Right cardiac atrium (tissue), 5 donors: ENCODE data around the gene SCRN3. TPM values are rescaled to one million over a fixed set of nuclear protein-coding genes. Genes with fewer than 3 reads are reported as not detected.
A peak's percentile ranks its signal among the peaks of the same experiment; 100 is the strongest.
"Not testable (repeated sequence)": the region's sequence is repeated elsewhere in the genome, so short reads cannot be mapped to it uniquely, and the experiment has no call there.

Experiments
- ATAC-seq, 2 donors: fragments of 200-7000 bp; cut with Tn5 transposase; one replicate each; pipeline versions ENCODE4 v1.8.0 to v1.9.1; 2020; ENCODE audit warnings: moderate library complexity in 2 of 2, mild to moderate bottlenecking in 1 of 2
- DNase-seq, 3 donors: peaks; one replicate each; pipeline ENCODE4 v3.0.0-alpha.2; 2020
- H3K27ac ChIP-seq: one replicate; pipeline ENCODE4 v1.5.1; 2013; ENCODE audit warnings: mild to moderate bottlenecking, low read length, control low read depth, moderate library complexity
- H3K27me3 ChIP-seq: one replicate; pipeline ENCODE4 v1.6.1; 2013; ENCODE audit not compliant: control insufficient read depth, insufficient read depth
- H3K4me1 ChIP-seq: one replicate; pipeline ENCODE4 v1.6.1; 2013; ENCODE audit warnings: low read length; ENCODE audit not compliant: control insufficient read depth, insufficient read depth
- H3K4me3 ChIP-seq: one replicate; pipeline ENCODE4 v1.5.1; 2013; ENCODE audit warnings: low read length, control low read depth
- H3K9me3 ChIP-seq: one replicate; pipeline ENCODE4 v1.6.1; 2013; ENCODE audit warnings: low read length; ENCODE audit not compliant: control insufficient read depth
- WGBS: extraction: QIAGEN DNeasy Blood & Tissue Kit; methylation state at CpG from one replicate; pipeline ENCODE4 v1.1.7; 2013; 5-methylcytosine and 5-hydroxymethylcytosine counted together
- intact Hi-C, 4 donors: fragments of 100-400 bp; cut with DNase I; formaldehyde crosslinking; loops; one replicate each; pipeline versions ENCODE4 v1.11.0 to v1.14.0; 2022 to 2023
- polyA plus RNA-seq: library from polyadenylated mRNA; stranded (reverse); fragments of 200-250 nt; gene quantifications from one replicate; pipeline ENCODE4 v1.2.3, GENCODE V29; 2013
- total RNA-seq, 4 donors: library from RNA; stranded (reverse); fragmentation: NEBNext Ultra II Directional; extraction: Animal tissue kit (Norgen Biotek cat#: 25700); gene quantifications; one replicate each; pipeline ENCODE4 v1.2.1, GENCODE V29; 2021
- donor health status: healthy with polysubstance abuse.
- donor health status: DM: no; HTN: yes; CAD: no.
- donor health status: DM: no; HTN: no; CAD: no.
- donor health status: DM: no; HTN: yes; CAD: no; lungs with severe emphysema.
- donor health status: DM: yes; HTN: yes; CAD: no.

The SCRN3 gene
- total and polyA plus RNA-seq, 5 donors, result 16.8 to 35.6 (median 34.3) TPM

- intact Hi-C loops, result no loop called here
- WGBS, result 90% methylated on average over 1 of the region's 1 CpG
These were observed 26.8 kb upstream of the SCRN3 start for GRCh38 chr2:174368691-174369090.

GRCh38 chr2:174376967-174377366 lies 18.6 kb upstream of the SCRN3 start:
- H3K9me3 ChIP-seq, result no peaks in the 10 kb centered on the region
- DNase-seq, result no peak
- intact Hi-C loops, result no loop called here
- no peaks in the 10 kb centered on the region for H3K27me3 ChIP-seq
- H3K4me1 ChIP-seq, result no peaks in the 10 kb centered on the region
- no peak overlapping the region for H3K27ac ChIP-seq
- WGBS, result 80% methylated on average over 2 of the region's 2 CpGs
- no peak overlapping the region for H3K4me3 ChIP-seq
- ATAC-seq, result no peak

More at GRCh38 chr2:174368691-174369090, 26.8 kb upstream of the SCRN3 start:
- no peak overlapping the region for H3K4me3 ChIP-seq
- no peak for DNase-seq
- H3K27ac ChIP-seq, result no peak overlapping the region
- ATAC-seq, result no peak
- H3K9me3 ChIP-seq, result no peaks in the 10 kb centered on the region
- no peaks in the 10 kb centered on the region for H3K27me3 ChIP-seq
- H3K4me1 ChIP-seq, result no peaks in the 10 kb centered on the region

DNA sequence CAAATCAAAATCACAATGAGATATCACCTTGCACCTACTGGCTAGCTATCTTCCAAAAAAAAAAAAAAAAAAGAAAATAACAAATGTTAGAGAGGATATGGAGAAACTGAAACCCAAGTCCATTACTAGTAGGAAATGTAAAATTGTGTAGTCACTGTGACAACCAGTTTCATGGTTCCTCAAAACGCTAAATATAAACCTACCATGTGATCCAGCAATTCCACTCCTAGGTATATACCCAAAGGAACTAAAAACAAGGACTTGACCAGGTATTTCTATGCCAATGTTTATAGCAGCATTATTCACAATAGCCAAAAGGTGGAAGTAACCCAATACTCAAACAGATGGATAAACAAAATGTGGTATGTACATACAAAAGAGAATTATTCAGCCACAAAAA lies 11.7 kb upstream of the SCRN3 start:
- no peak for DNase-seq
- WGBS, result 76% methylated on average over 1 of the region's 1 CpG

DNA sequence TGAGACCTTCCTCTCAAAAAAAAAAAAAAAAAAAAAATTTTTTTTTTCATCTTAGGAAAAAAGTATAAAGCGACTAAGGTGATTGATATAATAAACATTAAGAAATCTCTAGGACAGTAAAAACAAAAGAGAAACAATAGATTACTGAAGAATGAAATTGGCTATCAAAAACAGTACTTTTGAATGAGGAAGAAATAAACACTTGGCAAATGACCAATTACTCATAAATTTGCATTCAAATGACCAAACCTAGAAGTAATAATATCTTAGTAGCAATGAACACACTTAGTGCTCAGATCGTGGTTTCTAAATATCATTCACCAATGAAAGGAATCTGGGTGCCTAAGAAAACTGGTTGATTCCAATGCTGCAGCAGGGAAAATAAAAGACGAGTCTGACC lies 10.3 kb upstream of the SCRN3 start:
- ATAC-seq (no peak), DNase-seq (no peak)
- no peak overlapping the region for H3K27ac ChIP-seq
- 93% methylated on average over 3 of the region's 3 CpGs for WGBS
- no peak overlapping the region for H3K4me3 ChIP-seq
- intact Hi-C loops, result no loop called here
- no peaks in the 10 kb centered on the region for H3K27me3 ChIP-seq
- H3K9me3 ChIP-seq, result no peaks in the 10 kb centered on the region
- H3K4me1 ChIP-seq, result peaks cover 2% of the 10 kb centered on the region

More for the DNA sequence above, 11.7 kb upstream of the SCRN3 start:
- Histone ChIP-seq H3K9me3 (no peaks in the 10 kb centered on the region), H3K27me3 (no peaks in the 10 kb centered on the region), H3K4me3 (no peak overlapping the region), H3K4me1 (no peaks in the 10 kb centered on the region), H3K27ac (no peak overlapping the region)
- intact Hi-C loops, result no loop called here
- ATAC-seq, result no peak

DNA sequence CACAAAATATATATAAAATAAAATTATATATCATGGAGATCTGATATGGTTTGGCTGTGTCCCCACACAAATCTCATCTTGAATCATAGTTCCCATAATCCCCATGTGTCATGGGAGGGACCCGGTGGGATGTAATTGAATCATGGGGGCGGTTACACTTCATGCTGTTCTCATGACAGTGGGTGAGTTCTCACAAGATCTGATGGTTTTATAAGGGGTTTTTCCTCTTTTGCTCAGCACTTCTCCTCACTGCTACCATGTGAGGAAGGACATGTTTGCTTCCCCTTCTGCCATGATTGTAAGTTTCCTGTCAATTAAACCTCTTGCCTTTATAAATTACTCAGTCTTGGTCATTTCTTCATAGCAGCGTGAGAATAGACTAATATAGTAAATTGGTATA lies 6.8 kb upstream of the SCRN3 start:
- H3K4me3 ChIP-seq, ATAC-seq, H3K4me1 ChIP-seq, intact Hi-C loops, H3K27ac ChIP-seq, H3K9me3 ChIP-seq, H3K27me3 ChIP-seq, DNase-seq: not testable (repeated sequence)
- 96% methylated on average over 3 of the region's 3 CpGs for WGBS

GRCh38 chr2:174389542-174389941 lies 6.0 kb upstream of the SCRN3 start:
- Histone ChIP-seq H3K4me3 (no peak overlapping the region), H3K9me3 (no peaks in the 10 kb centered on the region), H3K27ac (no peak overlapping the region), H3K4me1 (peaks cover 2% of the 10 kb centered on the region), H3K27me3 (no peaks in the 10 kb centered on the region)
- DNase-seq (no peak), ATAC-seq (no peak)
- intact Hi-C loops, result no loop called here
- WGBS, result 90% methylated on average over 6 of the region's 6 CpGs

GRCh38 chr2:174390303-174390702 lies 5.2 kb upstream of the SCRN3 start:
- ATAC-seq, H3K27me3 ChIP-seq, H3K4me1 ChIP-seq, H3K27ac ChIP-seq, intact Hi-C loops, DNase-seq, H3K9me3 ChIP-seq, H3K4me3 ChIP-seq: not testable (repeated sequence)
- 95% methylated on average over 3 of the region's 3 CpGs for WGBS

GRCh38 chr2:174392706-174393105 lies 2.8 kb upstream of the SCRN3 start:
- intact Hi-C loops, result no loop called here
- H3K27me3 ChIP-seq, result no peaks in the 10 kb centered on the region
- ATAC-seq (no peak), DNase-seq (no peak)
- H3K9me3 ChIP-seq, result no peaks in the 10 kb centered on the region
- H3K4me3 ChIP-seq, result no peak overlapping the region
- peaks cover 2% of the 10 kb centered on the region for H3K4me1 ChIP-seq
- no peak overlapping the region for H3K27ac ChIP-seq

DNA sequence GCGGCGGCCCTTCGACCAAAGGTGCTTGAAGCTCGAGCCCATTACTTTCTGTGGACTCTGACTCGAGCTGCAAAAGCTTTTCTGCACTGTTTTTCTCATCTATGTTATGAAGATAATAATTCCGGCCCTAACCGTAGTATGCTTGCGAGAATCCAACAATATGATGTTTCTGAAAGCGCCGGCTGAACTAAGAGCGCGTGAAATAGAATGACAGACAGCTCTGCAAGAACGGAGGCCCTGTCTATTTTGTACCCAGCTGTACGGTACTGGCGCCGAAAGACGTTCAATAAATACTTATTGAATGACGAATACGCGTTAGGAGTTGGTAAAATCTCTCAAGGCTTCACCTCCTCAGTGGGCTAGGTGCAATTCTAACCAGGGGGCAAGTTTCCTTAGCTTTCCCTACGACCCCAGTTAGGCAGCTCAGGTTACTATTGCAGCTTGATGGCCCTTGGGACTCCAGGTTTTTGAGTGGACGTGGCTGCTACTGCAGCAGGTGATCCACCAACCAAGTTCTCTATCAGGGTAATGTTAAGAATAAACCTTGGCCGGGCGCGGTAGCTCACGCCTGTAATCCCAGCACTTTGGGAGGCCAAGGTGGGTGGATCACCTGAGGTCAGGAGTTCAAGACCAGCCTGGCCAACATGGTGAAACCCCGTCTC lies 570 bp downstream of the SCRN3 start:
- no peak for DNase-seq

GRCh38 chr2:174397773-174398172 lies 2.2 kb downstream of the SCRN3 start:
- intact Hi-C loops, result no loop called here
- WGBS, result 81% methylated on average over 3 of the region's 3 CpGs
- H3K27ac ChIP-seq, result no peak overlapping the region
- H3K27me3 ChIP-seq, result no peaks in the 10 kb centered on the region
- DNase-seq, result no peak
- peaks cover 1% of the 10 kb centered on the region for H3K4me1 ChIP-seq
- no peak overlapping the region for H3K4me3 ChIP-seq
- H3K9me3 ChIP-seq, result no peaks in the 10 kb centered on the region
- ATAC-seq, result no peak

More for the DNA sequence above, 570 bp downstream of the SCRN3 start:
- Histone ChIP-seq H3K27ac (peak overlapping the region; percentile 1), H3K4me3 (peak overlapping the region; percentile 99), H3K27me3 (no peaks in the 10 kb centered on the region), H3K9me3 (no peaks in the 10 kb centered on the region), H3K4me1 (peaks cover 1% of the 10 kb centered on the region)
- peak; percentile 35 to 44 for ATAC-seq
- WGBS, result 14% methylated on average over 27 of the region's 27 CpGs
- intact Hi-C loops, result no loop called here

DNA sequence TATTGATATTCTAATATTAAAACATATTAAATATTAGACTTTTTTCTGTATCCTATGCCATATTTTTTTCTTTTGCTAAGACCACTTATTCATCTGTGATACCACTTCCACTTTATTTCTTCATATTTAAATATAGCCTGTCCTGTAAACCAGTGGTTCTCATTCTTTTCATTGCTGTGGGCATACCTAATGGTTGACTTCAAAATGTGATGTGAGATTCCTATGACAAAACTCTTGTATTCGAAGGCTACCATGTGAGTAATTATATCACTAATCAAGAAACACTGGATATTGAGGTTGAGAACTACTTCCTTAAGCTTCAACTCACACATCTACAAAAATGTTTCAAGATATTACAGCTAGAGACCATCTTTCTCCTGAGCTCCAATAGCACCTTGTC lies 3.6 kb downstream of the SCRN3 start:
- Histone ChIP-seq H3K27ac (no peak overlapping the region), H3K27me3 (no peaks in the 10 kb centered on the region), H3K4me1 (peaks cover 1% of the 10 kb centered on the region), H3K4me3 (no peak overlapping the region), H3K9me3 (no peaks in the 10 kb centered on the region)
- no peak for ATAC-seq
- intact Hi-C loops, result no loop called here
- WGBS, result 88% methylated on average over 1 of the region's 1 CpG
- no peak for DNase-seq

DNA sequence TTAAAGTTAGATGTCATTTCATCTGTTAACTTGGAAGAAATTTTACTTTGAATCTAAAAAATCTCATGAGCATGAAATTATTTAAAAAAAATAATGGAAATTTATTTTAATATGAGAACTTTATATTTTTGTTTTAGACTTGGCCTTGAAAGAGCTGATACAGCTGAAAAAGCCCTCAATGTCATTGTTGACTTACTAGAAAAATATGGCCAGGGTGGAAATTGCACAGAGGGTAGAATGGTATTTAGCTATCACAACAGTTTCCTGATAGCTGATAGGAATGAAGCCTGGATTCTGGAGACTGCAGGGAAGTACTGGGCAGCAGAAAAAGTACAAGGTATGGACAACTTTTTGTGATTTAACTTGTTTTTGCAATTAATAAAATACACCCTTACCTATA lies 5.3 kb downstream of the SCRN3 start:
- no peak for DNase-seq
- Histone ChIP-seq H3K27me3 (no peaks in the 10 kb centered on the region), H3K4me1 (peaks cover 1% of the 10 kb centered on the region), H3K4me3 (no peak overlapping the region), H3K27ac (no peak overlapping the region), H3K9me3 (no peaks in the 10 kb centered on the region)
- ATAC-seq, result no peak
- intact Hi-C loops, result no loop called here
